ENCODE results near the gene ATP6V1G2.

- TF ChIP-seq CTCF (IDR thresholded peaks at IDR 0.05) (no peak), EZH2phosphoT487 (IDR thresholded peaks at IDR 0.05) (no peak), EZH2 (IDR thresholded peaks at IDR 0.05) (no peak)
Observed at GRCh38 chr6:31556307-31556706, 9.9 kb upstream of the ATP6V1G2 start.

All from neural progenitor cell (in vitro differentiated cells).